Fibroblast of the aortic adventitia (primary cell): ENCODE results near the gene SEMA3G. TPM values are rescaled to one million over a fixed set of nuclear protein-coding genes. Genes with fewer than 3 reads are reported as not detected.

Source experiments
- DNase-seq: peaks from one replicate; pipeline ENCODE4 v3.0.0-alpha.2; 2010; ENCODE audit warnings: low read depth
- H3K4me3 ChIP-seq: 2 replicates; pipeline ENCODE4 v1.5.1; 2011; ENCODE audit warnings: low read depth, mild to moderate bottlenecking, control low read depth, low read length, moderate library complexity
- CTCF ChIP-seq: IDR thresholded peaks from 2 replicates; pipeline ENCODE4 v1.5.1; 2011; ENCODE audit warnings: mild to moderate bottlenecking, low read length, control low read depth, inconsistent platforms; ENCODE audit not compliant: insufficient read depth
- total RNA-seq: library from RNA; depleted of rRNA; stranded (reverse); fragments of >200 nt; gene quantifications from 2 replicates; pipeline ENCODE4 v1.2.3, GENCODE V29; 2012; ENCODE audit warnings: low replicate concordance

The SEMA3G gene
- total RNA-seq, 1 donor, result not detected

- no peak for TF ChIP-seq CTCF
- DNase-seq, result no peak
Measured at GRCh38 chr3:52484680-52485461, 40.0 kb upstream of the SEMA3G start.

GRCh38 chr3:52483577-52484381 is 38.9 kb upstream of the SEMA3G start:
- no peak for TF ChIP-seq CTCF
- DNase-seq, result peak; percentile 83
- H3K4me3 ChIP-seq, result no peak overlapping the region

More at GRCh38 chr3:52484680-52485461, 40.0 kb upstream of the SEMA3G start:
- H3K4me3 ChIP-seq, result no peak overlapping the region

- no peak overlapping the region for H3K4me3 ChIP-seq
- no peak for TF ChIP-seq CTCF
- no peak for DNase-seq
Measured at GRCh38 chr3:52483081-52483480, 38.2 kb upstream of the SEMA3G start.

- TF ChIP-seq CTCF, result peak; percentile 42
- DNase-seq, result no peak
- no peak overlapping the region for H3K4me3 ChIP-seq
Measured at GRCh38 chr3:52481819-52482521, 37.1 kb upstream of the SEMA3G start.

- no peak overlapping the region for H3K4me3 ChIP-seq
- DNase-seq, result no peak
- no peak for TF ChIP-seq CTCF
Measured at GRCh38 chr3:52480768-52481715, 36.1 kb upstream of the SEMA3G start.
